Neural progenitor cell (in vitro differentiated cells): ENCODE measurements around the gene TAPBPL. TPM values are rescaled to one million over a fixed set of nuclear protein-coding genes. Genes with fewer than 3 reads are reported as not detected.

Experiments used
- DNase-seq: peaks from one replicate; pipeline ENCODE4 v3.0.0-alpha.2; 2016; ENCODE audit warnings: low spot score
- H2AFZ ChIP-seq: fragments of 200-600 bp; sonication (generic); replicated peaks from 2 replicates; pipeline ENCODE4 v1.6.1; 2016; ENCODE audit warnings: antibody characterized with exemption
- H3F3A ChIP-seq: fragments of 200-600 bp; sonication (generic); 2 replicates; pipeline ENCODE4 v1.6.1; 2016; ENCODE audit warnings: antibody characterized with exemption, low read depth
- H3K27ac ChIP-seq: fragments of 200-600 bp; sonication (generic); 2 replicates; pipeline ENCODE4 v1.5.1; 2016; ENCODE audit warnings: mild to moderate bottlenecking
- H3K27me3 ChIP-seq: fragments of 200-600 bp; sonication (generic); 2 replicates; pipeline ENCODE4 v1.6.1; 2016; ENCODE audit warnings: mild to moderate bottlenecking, moderate library complexity
- H3K36me3 ChIP-seq: fragments of 200-600 bp; sonication (generic); 2 replicates; pipeline ENCODE4 v1.5.1; 2016
- H3K4me1 ChIP-seq: fragments of 200-600 bp; sonication (generic); 2 replicates; pipeline ENCODE4 v1.6.1; 2016; ENCODE audit warnings: mixed run types
- H3K4me2 ChIP-seq: fragments of 200-600 bp; sonication (generic); 2 replicates; pipeline ENCODE4 v1.6.1; 2016
- H3K4me3 ChIP-seq: fragments of 200-600 bp; sonication (generic); 2 replicates; pipeline ENCODE4 v1.5.1; 2016
- H3K79me2 ChIP-seq: fragments of 200-600 bp; sonication (generic); 2 replicates; pipeline ENCODE4 v1.6.1; 2016; ENCODE audit warnings: low read depth
- H3K9ac ChIP-seq: fragments of 200-600 bp; sonication (generic); 2 replicates; pipeline ENCODE4 v1.6.1; 2016
- H3K9me3 ChIP-seq: fragments of 200-600 bp; sonication (generic); 2 replicates; pipeline ENCODE4 v1.5.1; 2016; ENCODE audit warnings: low read depth
- H4K20me1 ChIP-seq: fragments of 200-600 bp; sonication (generic); 2 replicates; pipeline ENCODE4 v1.6.1; 2016; ENCODE audit warnings: low read depth
- H3K27ac Mint-ChIP-seq: 3 replicates; pipeline ENCODE4 v1.8.0; 2021; ENCODE audit warnings: mixed read lengths
- H3K27me3 Mint-ChIP-seq: 2 replicates; pipeline ENCODE4 v1.8.0; 2022; ENCODE audit warnings: low read depth, mild to moderate bottlenecking, inconsistent platforms, moderate library complexity, mixed read lengths; ENCODE audit not compliant: insufficient read depth
- H3K36me3 Mint-ChIP-seq: 3 replicates; pipeline ENCODE4 v1.8.0; 2021; ENCODE audit warnings: mixed read lengths
- H3K4me1 Mint-ChIP-seq: 3 replicates; pipeline ENCODE4 v1.8.0; 2021; ENCODE audit warnings: mixed read lengths
- H3K4me3 Mint-ChIP-seq: 3 replicates; pipeline ENCODE4 v1.8.0; 2021; ENCODE audit warnings: mild to moderate bottlenecking, moderate library complexity, mixed read lengths
- H3K9me3 Mint-ChIP-seq: 3 replicates; pipeline ENCODE4 v1.8.0; 2020; ENCODE audit warnings: mixed read lengths
- CTCF ChIP-seq: fragments of 200-600 bp; sonication (generic); IDR thresholded peaks from 2 replicates; pipeline ENCODE4 v1.5.1; 2017; ENCODE audit warnings: antibody characterized with exemption, mild to moderate bottlenecking
- EZH2 ChIP-seq: fragments of 200-600 bp; sonication (generic); IDR thresholded peaks from 2 replicates; pipeline ENCODE4 v1.6.1; 2017; ENCODE audit warnings: antibody characterized with exemption, mild to moderate bottlenecking, moderate library complexity
- EZH2phosphoT487 ChIP-seq: fragments of 200-600 bp; sonication (generic); IDR thresholded peaks from 2 replicates; pipeline ENCODE4 v1.6.1; 2017; ENCODE audit warnings: antibody characterized with exemption
- total RNA-seq: library from RNA; depleted of rRNA; stranded (reverse); fragments of >200 nt; gene quantifications from 2 replicates; pipeline ENCODE4 v1.2.3, GENCODE V29; 2015; ENCODE audit warnings: low replicate concordance

TAPBPL gene
- total RNA-seq, 1 donor from 2014 or later, result not detected

- Mint-ChIP-seq H3K4me1 (no peaks in the 10 kb centered on the region), H3K27me3 (no peaks in the 10 kb centered on the region), H3K27ac (no peak overlapping the region), H3K4me3 (no peak overlapping the region), H3K36me3 (no peaks in the 10 kb centered on the region), H3K9me3 (no peaks in the 10 kb centered on the region)
- H3K27me3 ChIP-seq, result no peaks in the 10 kb centered on the region
- no peak overlapping the region for H3K4me2 ChIP-seq
- H3K9me3 ChIP-seq, result no peaks in the 10 kb centered on the region
- H3K4me1 ChIP-seq, result no peaks in the 10 kb centered on the region
- H3K36me3 ChIP-seq, result no peaks in the 10 kb centered on the region
- DNase-seq, result no peak
- no peaks in the 10 kb centered on the region for H3F3A ChIP-seq
- H2AFZ ChIP-seq, result no peak overlapping the region
- no peaks in the 10 kb centered on the region for H3K79me2 ChIP-seq
- no peaks in the 10 kb centered on the region for H4K20me1 ChIP-seq
- no peak overlapping the region for H3K27ac ChIP-seq
- H3K4me3 ChIP-seq, result no peak overlapping the region
- TF ChIP-seq EZH2, result no peak
- no peak for TF ChIP-seq CTCF
- no peak for TF ChIP-seq EZH2phosphoT487
- H3K9ac ChIP-seq, result no peak overlapping the region
Measured at GRCh38 chr12:6438345-6438744, 13.5 kb upstream of the TAPBPL start.

- Histone ChIP-seq H3K9me3 (no peaks in the 10 kb centered on the region), H2AFZ (no peak overlapping the region), H3K4me3 (no peak overlapping the region), H3K4me2 (no peak overlapping the region), H3K27me3 (no peaks in the 10 kb centered on the region), H3K4me1 (no peaks in the 10 kb centered on the region), H4K20me1 (no peaks in the 10 kb centered on the region), H3K9ac (no peak overlapping the region), H3F3A (no peaks in the 10 kb centered on the region), H3K27ac (no peak overlapping the region), H3K79me2 (no peaks in the 10 kb centered on the region), H3K36me3 (no peaks in the 10 kb centered on the region)
- H3K4me3 Mint-ChIP-seq, result no peak overlapping the region
- H3K4me1 Mint-ChIP-seq, result peaks cover 6% of the 10 kb centered on the region
- no peak overlapping the region for H3K27ac Mint-ChIP-seq
- H3K9me3 Mint-ChIP-seq, result no peaks in the 10 kb centered on the region
- H3K36me3 Mint-ChIP-seq, result no peaks in the 10 kb centered on the region
- no peak for TF ChIP-seq EZH2
- no peak for TF ChIP-seq CTCF
- no peak for TF ChIP-seq EZH2phosphoT487
- peaks cover under 1% of the 10 kb centered on the region for H3K27me3 Mint-ChIP-seq
- no peak for DNase-seq
Measured at GRCh38 chr12:6440391-6440790, 11.5 kb upstream of the TAPBPL start.

GRCh38 chr12:6442836-6443235 is 9.0 kb upstream of the TAPBPL start:
- no peak overlapping the region for H3K4me3 Mint-ChIP-seq
- H3K4me3 ChIP-seq, result no peak overlapping the region
- no peaks in the 10 kb centered on the region for H3K79me2 ChIP-seq
- H3K36me3 Mint-ChIP-seq, result no peaks in the 10 kb centered on the region
- no peaks in the 10 kb centered on the region for H3K27me3 ChIP-seq
- no peaks in the 10 kb centered on the region for H3K9me3 ChIP-seq
- peaks cover 15% of the 10 kb centered on the region for H3K4me1 Mint-ChIP-seq
- H3K27ac Mint-ChIP-seq, result no peak overlapping the region
- peaks cover 4% of the 10 kb centered on the region for H3K27me3 Mint-ChIP-seq
- H3K9me3 Mint-ChIP-seq, result no peaks in the 10 kb centered on the region
- no peaks in the 10 kb centered on the region for H3F3A ChIP-seq
- H2AFZ ChIP-seq, result no peak overlapping the region
- no peak overlapping the region for H3K9ac ChIP-seq
- no peak for DNase-seq
- TF ChIP-seq EZH2 (no peak), EZH2phosphoT487 (no peak), CTCF (no peak)
- H3K4me1 ChIP-seq, result no peaks in the 10 kb centered on the region
- no peaks in the 10 kb centered on the region for H3K36me3 ChIP-seq
- no peak overlapping the region for H3K4me2 ChIP-seq
- H3K27ac ChIP-seq, result no peak overlapping the region
- H4K20me1 ChIP-seq, result no peaks in the 10 kb centered on the region
